Activated T-cell treated with anti-CD3 and anti-CD28 coated beads, Interleukin-2, amount 50 U/mL, for 24 hours (primary cell): ENCODE measurements around the gene XRN2.

ENCODE experiments used
- DNase-seq: peaks from one replicate; pipeline ENCODE4 v3.0.0-alpha.2; 2020
- H3K27ac Mint-ChIP-seq: 2 replicates; pipeline ENCODE4 v1.8.0; 2020; ENCODE audit warnings: mild to moderate bottlenecking, mixed read lengths
- H3K27me3 Mint-ChIP-seq: 2 replicates; pipeline ENCODE4 v1.8.0; 2020; ENCODE audit warnings: mixed read lengths
- H3K36me3 Mint-ChIP-seq: 2 replicates; pipeline ENCODE4 v1.8.0; 2020; ENCODE audit warnings: low read depth, mixed read lengths
- H3K4me1 Mint-ChIP-seq: 2 replicates; pipeline ENCODE4 v1.8.0; 2020; ENCODE audit warnings: low read depth, mixed read lengths
- H3K4me3 Mint-ChIP-seq: 2 replicates; pipeline ENCODE4 v1.8.0; 2020; ENCODE audit warnings: mild to moderate bottlenecking, moderate library complexity, mixed read lengths
- H3K9me3 Mint-ChIP-seq: 2 replicates; pipeline ENCODE4 v1.8.0; 2020; ENCODE audit warnings: mixed read lengths

XRN2 gene

DNA sequence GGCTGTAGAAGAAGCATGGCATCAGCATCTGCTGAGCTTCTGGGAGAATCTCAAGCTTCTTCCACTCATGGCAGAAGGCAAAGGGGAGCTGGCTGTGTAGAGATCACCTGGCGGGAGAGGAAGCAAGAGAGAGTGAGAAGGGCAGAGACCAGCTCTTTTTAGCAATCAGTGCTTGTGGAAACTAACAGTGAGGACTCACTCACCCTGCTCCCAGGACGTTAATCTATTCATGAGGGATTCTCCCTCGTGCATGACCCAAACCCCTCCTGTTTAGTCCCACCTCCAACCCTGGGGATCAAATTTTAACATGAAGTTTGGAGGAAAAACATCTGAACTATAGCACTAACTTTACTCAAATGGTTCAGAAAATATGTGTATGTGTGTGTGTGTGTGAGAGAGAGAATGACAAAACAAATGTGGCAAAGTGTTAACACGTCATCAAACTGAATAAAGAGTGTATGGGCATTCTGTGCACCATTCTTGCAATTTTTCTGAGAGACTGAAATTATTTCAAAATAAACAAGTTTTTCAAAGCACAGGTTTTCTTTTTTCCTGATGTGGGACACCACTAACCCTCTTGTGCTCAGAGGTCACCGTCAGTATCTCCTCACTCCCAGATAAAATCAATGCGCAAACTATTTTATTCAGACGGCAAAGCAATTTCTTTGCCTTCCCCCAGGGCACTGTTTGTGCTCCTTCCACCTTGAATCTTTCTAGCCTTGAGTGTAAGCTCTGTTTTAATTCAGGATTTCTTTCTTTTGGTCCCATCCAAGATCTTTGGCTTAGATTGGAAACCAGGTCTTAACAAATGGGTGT lies 23.2 kb upstream of the XRN2 start:
- no peak for DNase-seq
- Mint-ChIP-seq H3K4me3 (no peak overlapping the region), H3K27ac (no peak overlapping the region), H3K9me3 (no peaks in the 10 kb centered on the region), H3K4me1 (peaks cover 8% of the 10 kb centered on the region), H3K27me3 (peaks cover 33% of the 10 kb centered on the region), H3K36me3 (no peaks in the 10 kb centered on the region)

DNA sequence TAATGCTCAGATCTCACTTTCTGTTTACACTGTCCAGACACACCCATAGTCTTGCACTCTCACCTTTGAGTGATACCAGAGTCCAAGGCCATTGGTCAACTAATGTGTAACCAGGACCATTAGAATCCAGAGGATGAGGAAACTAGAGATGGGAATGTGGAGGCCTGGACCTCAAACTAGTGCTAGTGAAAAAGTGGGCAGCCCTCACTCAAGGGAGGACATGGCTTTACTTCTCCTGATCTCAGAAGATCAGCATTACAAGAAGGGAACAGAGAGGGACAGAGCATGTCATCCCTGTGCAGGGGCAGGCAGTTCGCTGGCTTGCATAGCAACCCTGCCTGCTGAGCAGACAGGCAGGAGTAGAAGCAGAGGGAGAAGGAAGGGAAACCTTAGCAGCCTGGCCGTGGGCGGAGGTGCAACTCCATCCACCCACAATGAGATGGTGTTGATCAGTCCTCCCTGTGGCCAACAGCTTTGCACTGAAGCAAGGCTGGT lies 22.6 kb upstream of the XRN2 start:
- H3K9me3 Mint-ChIP-seq: peaks cover 4% of the 10 kb centered on the region
- no peaks in the 10 kb centered on the region for H3K36me3 Mint-ChIP-seq
- peaks cover 35% of the 10 kb centered on the region for H3K27me3 Mint-ChIP-seq
- no peak overlapping the region for H3K27ac Mint-ChIP-seq
- H3K4me1 Mint-ChIP-seq: peaks cover 8% of the 10 kb centered on the region
- H3K4me3 Mint-ChIP-seq: no peak overlapping the region
- DNase-seq: no peak

DNA sequence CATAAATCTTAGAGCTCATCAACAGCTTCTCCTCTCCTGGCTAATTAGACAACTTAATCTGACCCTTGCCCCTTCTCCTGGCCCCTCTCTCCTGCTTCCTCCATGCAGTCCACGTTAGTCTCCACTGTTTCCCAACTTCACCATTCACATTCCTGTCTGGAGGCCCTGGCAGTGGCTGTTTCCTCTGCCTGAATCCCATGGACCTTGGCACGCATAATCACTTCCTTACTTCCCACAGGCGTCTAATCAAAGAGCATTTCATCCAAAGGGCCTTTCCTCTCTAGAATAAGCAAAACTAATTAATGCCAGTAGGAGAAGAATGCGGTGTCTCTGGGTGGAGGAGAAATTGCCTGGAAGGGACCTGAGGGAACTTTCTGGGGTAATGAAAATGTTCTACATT lies 16.4 kb upstream of the XRN2 start:
- peaks cover 50% of the 10 kb centered on the region for H3K27me3 Mint-ChIP-seq
- H3K27ac Mint-ChIP-seq: no peak overlapping the region
- no peaks in the 10 kb centered on the region for H3K4me1 Mint-ChIP-seq
- no peak for DNase-seq
- H3K4me3 Mint-ChIP-seq: no peak overlapping the region
- no peaks in the 10 kb centered on the region for H3K36me3 Mint-ChIP-seq
- H3K9me3 Mint-ChIP-seq: peaks cover 7% of the 10 kb centered on the region

DNA sequence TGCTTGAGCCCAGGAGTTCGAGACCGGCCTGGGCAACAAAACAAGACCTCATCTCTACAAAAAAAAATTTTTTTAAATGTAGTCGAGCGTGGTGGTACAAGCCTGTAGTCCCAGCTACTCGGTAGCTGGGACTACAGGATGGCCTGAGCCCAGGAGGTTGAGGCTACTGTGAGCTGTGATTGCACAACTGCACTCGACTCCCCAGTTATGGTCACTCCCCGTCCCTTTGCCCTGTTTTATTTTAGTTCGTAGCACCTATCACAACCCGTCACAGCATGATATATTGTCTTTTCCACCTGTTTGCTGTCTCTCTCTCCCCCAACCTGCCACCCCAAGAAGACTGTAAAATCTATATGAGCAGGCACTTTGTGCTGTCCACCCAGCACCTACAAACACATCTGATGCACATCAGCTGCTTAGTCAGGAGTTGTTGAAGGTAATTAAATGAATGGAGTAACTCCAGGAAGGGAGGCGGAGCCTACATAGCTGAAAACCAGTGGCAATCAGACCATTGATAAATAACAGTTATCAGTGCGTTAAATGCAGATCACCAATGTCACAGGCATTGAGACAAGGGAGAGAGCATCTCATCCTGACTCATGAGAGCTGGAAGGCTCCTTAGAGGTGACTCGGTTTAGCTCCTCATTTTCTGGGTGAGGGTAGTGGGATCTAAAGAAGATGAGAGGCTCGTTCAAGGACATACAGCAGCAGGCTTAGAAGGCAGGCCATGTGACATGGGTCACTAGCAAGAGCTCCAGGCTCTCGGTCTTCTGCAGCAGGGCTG lies 14.4 kb upstream of the XRN2 start:
- no peak for DNase-seq

DNA sequence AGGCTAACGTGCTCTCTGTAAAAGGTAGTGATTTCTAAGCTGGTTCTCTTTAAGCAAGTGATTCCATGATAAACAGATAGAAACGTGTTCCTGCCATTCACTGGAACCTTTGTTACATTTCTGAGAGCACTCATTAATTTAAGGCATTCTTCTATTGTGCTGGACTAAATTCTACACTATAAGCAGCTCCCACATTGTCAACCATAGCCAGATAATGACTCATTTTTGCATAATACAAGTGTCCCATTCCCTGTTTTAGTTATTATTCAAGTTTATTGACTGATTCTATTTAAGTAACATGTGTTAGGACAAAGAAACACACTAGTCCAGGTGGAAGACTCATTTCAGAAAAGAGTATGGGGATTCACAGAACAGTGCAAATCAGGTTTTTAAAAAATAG lies 13.5 kb upstream of the XRN2 start:
- H3K27me3 Mint-ChIP-seq: peaks cover 43% of the 10 kb centered on the region
- H3K9me3 Mint-ChIP-seq: peaks cover 7% of the 10 kb centered on the region
- no peak overlapping the region for H3K4me3 Mint-ChIP-seq
- DNase-seq: no peak
- no peaks in the 10 kb centered on the region for H3K36me3 Mint-ChIP-seq
- H3K27ac Mint-ChIP-seq: no peak overlapping the region
- no peaks in the 10 kb centered on the region for H3K4me1 Mint-ChIP-seq

More for the DNA sequence above, 14.4 kb upstream of the XRN2 start:
- Mint-ChIP-seq H3K9me3 (peaks cover 7% of the 10 kb centered on the region), H3K27ac (no peak overlapping the region), H3K36me3 (no peaks in the 10 kb centered on the region), H3K4me1 (no peaks in the 10 kb centered on the region), H3K27me3 (peaks cover 48% of the 10 kb centered on the region), H3K4me3 (no peak overlapping the region)

DNA sequence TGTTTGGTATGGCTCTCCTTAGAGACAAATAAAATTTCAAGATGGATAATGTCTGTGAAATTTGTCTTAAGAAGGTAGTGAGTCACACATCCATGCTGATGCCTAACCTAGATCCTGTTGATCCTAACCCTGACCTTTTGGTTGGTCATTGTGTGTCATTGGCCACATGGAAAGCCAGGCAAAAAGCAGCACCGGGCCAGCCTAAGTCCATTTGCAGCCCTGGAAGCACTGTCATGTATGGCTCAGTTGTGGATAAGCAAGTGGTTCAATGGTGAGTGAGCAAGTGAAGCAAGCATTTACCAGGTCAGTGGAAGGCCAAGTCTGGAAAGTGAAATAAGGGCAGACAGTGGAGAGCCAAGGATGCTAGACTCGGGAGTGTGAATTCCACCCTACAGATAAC lies 12.1 kb upstream of the XRN2 start:
- Mint-ChIP-seq H3K27ac (no peak overlapping the region), H3K4me3 (no peak overlapping the region), H3K27me3 (peaks cover 40% of the 10 kb centered on the region), H3K4me1 (no peaks in the 10 kb centered on the region), H3K9me3 (no peaks in the 10 kb centered on the region), H3K36me3 (no peaks in the 10 kb centered on the region)
- no peak for DNase-seq

DNA sequence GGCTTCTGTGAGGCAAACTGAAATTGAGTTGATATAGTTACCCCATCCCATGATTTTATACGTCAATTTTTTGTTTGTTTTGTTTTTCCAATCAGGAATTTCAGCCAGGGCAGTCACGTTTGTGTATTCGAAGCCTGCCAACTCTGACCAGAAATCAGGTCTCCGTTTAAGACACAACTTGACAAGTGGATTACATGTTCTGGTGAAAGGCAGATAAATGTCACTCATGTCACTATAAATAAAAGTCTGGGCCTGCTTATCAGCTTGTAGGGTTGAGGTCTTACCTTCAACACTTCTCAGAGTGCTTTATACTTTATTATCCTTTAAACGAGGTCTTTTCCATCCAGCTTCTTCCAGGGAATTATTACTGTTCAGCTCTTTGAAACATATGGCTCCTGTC lies 8.4 kb upstream of the XRN2 start:
- Mint-ChIP-seq H3K27me3 (peaks cover 22% of the 10 kb centered on the region), H3K9me3 (no peaks in the 10 kb centered on the region), H3K36me3 (no peaks in the 10 kb centered on the region), H3K4me3 (no peak overlapping the region), H3K27ac (no peak overlapping the region), H3K4me1 (peaks cover 17% of the 10 kb centered on the region)
- DNase-seq: no peak

DNA sequence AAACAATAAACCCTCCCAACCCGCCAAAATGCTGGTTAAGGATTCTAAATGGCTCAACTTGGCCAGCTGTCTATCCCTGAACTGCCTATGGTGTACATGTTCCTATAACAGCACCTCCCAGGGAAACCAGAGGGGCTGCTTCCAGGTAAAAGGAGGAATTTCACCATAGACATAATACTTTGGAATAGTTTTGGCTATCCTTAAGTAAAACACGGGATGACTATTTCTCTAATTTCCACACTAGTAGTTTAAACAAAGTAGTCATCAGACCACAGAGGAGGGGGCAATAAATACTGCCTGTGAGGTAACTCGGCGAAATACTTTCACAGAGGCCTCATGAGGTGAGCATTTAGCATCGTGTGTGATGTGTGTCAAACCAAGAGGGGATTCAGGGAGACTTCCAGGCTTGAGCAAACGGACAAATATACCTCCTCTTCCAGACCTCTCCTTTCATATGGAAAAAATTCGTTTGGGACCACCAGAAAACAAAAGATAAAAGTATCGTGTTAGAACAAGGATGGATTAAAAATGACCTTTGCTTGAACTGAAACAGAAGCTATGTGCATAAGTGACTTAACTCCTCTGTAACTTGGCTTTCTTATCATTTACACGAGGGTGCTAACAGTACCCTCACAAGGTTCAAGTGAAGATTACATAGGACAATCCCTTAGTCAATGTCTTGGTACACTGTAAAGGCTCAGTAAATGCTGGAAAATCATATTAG lies 1.0 kb upstream of the XRN2 start:
- Mint-ChIP-seq H3K4me1 (peaks cover 46% of the 10 kb centered on the region), H3K4me3 (peak overlapping the region; percentile 97), H3K9me3 (no peaks in the 10 kb centered on the region), H3K27me3 (no peaks in the 10 kb centered on the region), H3K27ac (peak overlapping the region; percentile 100), H3K36me3 (peaks cover 40% of the 10 kb centered on the region)
- no peak for DNase-seq

DNA sequence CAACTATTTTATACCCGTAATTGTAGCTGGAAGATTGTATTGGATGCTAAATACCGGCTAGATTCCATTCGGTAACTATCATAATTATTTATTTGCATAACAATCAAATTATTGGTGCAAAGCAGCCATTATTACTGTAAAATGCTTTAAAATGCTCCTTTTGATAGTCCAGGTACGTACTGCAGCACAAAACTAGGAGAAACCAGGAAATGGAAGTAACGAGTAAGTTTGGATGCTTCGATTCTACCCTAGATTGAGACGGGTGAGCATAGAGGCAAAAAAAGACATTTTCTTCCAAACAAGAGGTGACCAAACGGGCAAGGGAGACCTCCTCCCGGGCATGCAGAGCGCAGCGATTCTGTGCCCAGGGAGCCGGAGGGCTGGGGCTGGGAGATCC lies 469 bp upstream of the XRN2 start:
- peak overlapping the region; percentile 100 for H3K27ac Mint-ChIP-seq
- H3K27me3 Mint-ChIP-seq: no peaks in the 10 kb centered on the region
- H3K9me3 Mint-ChIP-seq: no peaks in the 10 kb centered on the region
- DNase-seq: no peak
- H3K4me1 Mint-ChIP-seq: peaks cover 51% of the 10 kb centered on the region
- peaks cover 45% of the 10 kb centered on the region for H3K36me3 Mint-ChIP-seq
- H3K4me3 Mint-ChIP-seq: peak overlapping the region; percentile 97

DNA sequence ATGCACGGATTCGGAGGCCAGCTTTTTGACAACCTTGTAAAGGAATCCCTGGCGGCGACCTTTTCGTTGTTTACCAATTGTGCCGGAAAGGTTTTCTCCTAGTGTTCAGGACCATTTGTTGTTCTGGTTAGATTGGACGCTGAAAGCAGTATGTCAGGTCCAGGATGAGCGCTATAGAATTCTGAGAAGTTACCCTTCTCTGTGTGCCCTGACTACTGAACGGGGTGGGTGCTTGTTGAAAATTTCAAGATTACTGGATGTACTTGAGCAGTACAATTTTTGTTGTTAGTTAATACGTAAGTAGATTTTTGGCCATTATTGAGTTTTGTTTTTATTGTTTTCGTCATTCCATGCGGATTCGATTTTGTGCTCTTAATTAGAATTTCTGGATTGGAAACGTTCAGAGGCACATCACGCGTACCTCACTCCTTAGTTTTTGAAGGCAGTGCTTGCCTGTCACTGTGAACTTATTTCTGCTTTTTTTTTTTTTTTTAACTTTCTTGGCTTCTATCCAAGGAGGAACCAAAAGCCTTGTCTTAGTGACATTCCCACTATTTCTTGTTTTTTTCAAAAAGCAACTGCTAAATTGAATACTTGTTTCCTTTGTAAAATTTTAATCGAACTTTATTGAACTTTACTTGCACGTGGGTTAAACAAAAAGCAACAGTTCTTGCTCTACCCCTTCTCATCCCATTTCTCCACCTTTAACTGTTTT lies 898 bp downstream of the XRN2 start:
- peaks cover 51% of the 10 kb centered on the region for H3K4me1 Mint-ChIP-seq
- H3K27ac Mint-ChIP-seq: peak overlapping the region; percentile 100
- H3K36me3 Mint-ChIP-seq: peaks cover 58% of the 10 kb centered on the region
- peaks cover 4% of the 10 kb centered on the region for H3K9me3 Mint-ChIP-seq
- DNase-seq: no peak
- no peaks in the 10 kb centered on the region for H3K27me3 Mint-ChIP-seq
- H3K4me3 Mint-ChIP-seq: peak overlapping the region; percentile 97

DNA sequence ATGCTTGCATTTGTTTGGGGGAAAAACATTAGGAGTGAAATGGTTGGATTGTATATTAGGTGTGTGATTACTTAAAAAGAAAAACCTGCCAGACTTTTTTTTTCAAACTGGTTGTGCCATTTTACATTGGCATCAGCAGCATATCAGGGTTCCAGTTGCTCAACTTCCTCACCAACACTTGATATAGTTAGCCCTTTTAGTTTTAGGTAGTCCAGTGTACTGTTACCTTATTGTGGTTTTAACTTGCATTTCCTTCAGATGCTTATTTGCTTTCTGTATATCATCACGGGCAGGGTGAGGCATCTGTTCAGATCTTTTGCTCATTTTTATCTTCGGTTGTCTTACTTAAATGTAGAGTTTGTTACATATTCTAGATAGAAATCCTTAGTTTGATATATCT lies 5.2 kb downstream of the XRN2 start:
- H3K9me3 Mint-ChIP-seq: peaks cover 4% of the 10 kb centered on the region
- H3K4me1 Mint-ChIP-seq: peaks cover 75% of the 10 kb centered on the region
- peak overlapping the region; percentile 56 for H3K27ac Mint-ChIP-seq
- H3K27me3 Mint-ChIP-seq: no peaks in the 10 kb centered on the region
- peak overlapping the region; percentile 35 for H3K4me3 Mint-ChIP-seq
- H3K36me3 Mint-ChIP-seq: peaks cover 88% of the 10 kb centered on the region
- DNase-seq: no peak

DNA sequence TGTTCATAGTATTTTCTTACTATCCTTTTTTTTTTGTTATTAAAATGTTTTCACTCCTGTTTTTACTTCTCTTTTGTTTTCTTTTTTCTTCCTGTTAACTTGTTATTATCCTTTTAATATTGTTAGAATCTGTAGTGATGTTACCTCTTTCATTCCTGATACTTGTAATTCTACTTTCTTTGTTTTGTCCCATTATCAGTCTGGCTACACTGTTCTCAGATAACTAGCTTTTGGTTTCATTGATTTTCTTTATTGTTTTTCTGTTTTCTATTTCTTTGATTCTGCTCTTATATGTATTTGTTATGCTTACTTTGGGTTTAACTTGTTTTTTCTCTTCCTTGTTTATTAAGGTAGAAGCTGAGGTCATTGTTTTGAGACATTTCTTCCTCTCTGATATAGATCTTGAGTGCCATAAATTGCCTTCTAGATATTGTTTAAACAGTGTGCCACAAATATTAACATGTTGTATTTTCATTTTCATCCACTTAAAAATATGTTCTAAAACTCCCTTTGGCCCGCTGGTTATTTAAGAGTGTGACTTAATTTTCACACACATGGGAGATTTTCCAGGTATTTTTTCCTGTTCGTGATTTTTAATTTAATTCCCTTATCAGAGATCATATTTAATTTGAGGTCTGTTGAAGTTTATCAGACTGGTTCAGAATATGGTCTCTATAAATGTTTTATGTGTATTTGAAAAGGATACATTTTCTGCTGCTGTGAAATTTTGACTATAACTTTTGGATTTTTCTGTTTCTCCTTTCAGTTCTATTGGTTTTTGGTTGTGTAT lies 6.7 kb downstream of the XRN2 start:
- H3K4me3 Mint-ChIP-seq: no peak overlapping the region
- H3K4me1 Mint-ChIP-seq: peaks cover 80% of the 10 kb centered on the region
- DNase-seq: no peak
- peaks cover 4% of the 10 kb centered on the region for H3K9me3 Mint-ChIP-seq
- H3K27ac Mint-ChIP-seq: no peak overlapping the region
- H3K27me3 Mint-ChIP-seq: no peaks in the 10 kb centered on the region
- H3K36me3 Mint-ChIP-seq: peaks cover 86% of the 10 kb centered on the region

DNA sequence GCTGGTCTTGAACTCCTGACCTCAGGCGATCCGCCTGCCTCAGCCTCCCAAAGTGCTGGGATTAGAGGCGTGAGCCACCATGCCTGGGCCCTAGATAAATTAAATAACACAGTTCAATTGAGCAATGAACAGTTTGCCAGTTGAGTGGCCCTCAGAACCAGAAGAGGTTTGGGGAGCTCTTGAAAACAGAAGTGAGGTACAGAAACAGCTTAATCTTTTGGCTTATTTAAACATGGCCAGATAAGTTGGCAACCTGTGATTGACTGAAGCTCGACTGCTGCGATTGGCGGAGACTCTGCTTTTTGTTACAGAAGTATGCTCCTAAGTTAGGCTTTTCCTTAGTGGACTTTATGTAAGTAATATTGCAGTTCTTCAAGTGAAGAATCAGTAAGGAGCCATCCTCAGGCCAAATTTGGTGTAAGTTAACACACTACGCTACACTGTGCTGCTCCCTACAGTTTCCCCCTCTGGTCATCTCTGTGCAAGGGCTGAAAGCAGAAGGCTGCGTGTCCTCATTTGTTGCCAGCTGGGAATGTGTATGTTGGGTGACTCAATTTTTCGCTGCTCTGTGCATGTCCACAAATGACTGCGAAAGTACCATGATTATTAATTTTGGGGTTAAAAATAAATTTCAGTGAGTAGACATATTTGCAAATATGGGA lies 9.8 kb downstream of the XRN2 start:
- H3K9me3 Mint-ChIP-seq: peaks cover 7% of the 10 kb centered on the region
- no peak overlapping the region for H3K27ac Mint-ChIP-seq
- DNase-seq: no peak
- peaks cover 91% of the 10 kb centered on the region for H3K4me1 Mint-ChIP-seq
- H3K4me3 Mint-ChIP-seq: no peak overlapping the region
- no peaks in the 10 kb centered on the region for H3K27me3 Mint-ChIP-seq
- peaks cover 78% of the 10 kb centered on the region for H3K36me3 Mint-ChIP-seq
